Tibial artery (tissue), 4 donors: ENCODE results near the gene C2orf76.
A peak's percentile ranks its signal among the peaks of the same experiment; 100 is the strongest.
"Not testable (repeated sequence)": the region's sequence is repeated elsewhere in the genome, so short reads cannot be mapped to it uniquely, and the experiment has no call there.

Experiments
- DNase-seq, 2 donors: peaks; one replicate each; pipeline ENCODE4 v3.0.0-alpha.2; 2019
- H3K27ac ChIP-seq, 2 donors: fragments of 200-600 bp; sonication (generic) in 1 of 2; 1 replicate in 1 of 2; 2 replicates in 1 of 2; pipeline ENCODE4 v1.5.1; 2018 to 2019; ENCODE audit warnings: mild to moderate bottlenecking in 1 of 2
- H3K27me3 ChIP-seq, 2 donors: fragments of 200-600 bp; sonication (generic) in 1 of 2; one replicate each; pipeline versions ENCODE4 v1.5.1 to v1.6.0; 2016 to 2019
- H3K36me3 ChIP-seq, 3 donors: fragments of 200-600 bp; sonication (generic) in 2 of 3; one replicate each; pipeline ENCODE4 v1.5.1; 2016 to 2019; ENCODE audit warnings: mild to moderate bottlenecking in 2 of 3
- H3K4me1 ChIP-seq, 4 donors: fragments of 200-600 bp; sonication (generic) in 2 of 4; 1 replicate in 3 of 4; 2 replicates in 1 of 4; pipeline ENCODE4 v1.5.1; 2016 to 2019
- H3K4me3 ChIP-seq, 2 donors: fragments of 200-600 bp; sonication (generic) in 1 of 2; 1 replicate in 1 of 2; 2 replicates in 1 of 2; pipeline ENCODE4 v1.5.1; 2018 to 2019; ENCODE audit warnings: mild to moderate bottlenecking in 2 of 2
- H3K9me3 ChIP-seq, 3 donors: fragments of 200-600 bp; sonication (generic) in 1 of 3; one replicate each; pipeline ENCODE4 v1.5.1; 2016 to 2019
- intact Hi-C: fragments of 100-400 bp; cut with DNase I; formaldehyde crosslinking; loops from one replicate; pipeline ENCODE4 v1.15.0; 2023; ENCODE audit warnings: low total_unique reads
- TF ChIP-seq, protein P1 (sequence below), 2 experiments: fragments of 200-600 bp in 1 of 2; fragments of 450-650 bp in 1 of 2; IDR thresholded peaks; one replicate each; pipeline ENCODE4 v1.5.1; 2017 to 2019; ENCODE audit warnings: antibody characterized with exemption in 2 of 2, mild to moderate bottlenecking in 1 of 2, moderate library complexity in 1 of 2

The C2orf76 gene

DNA sequence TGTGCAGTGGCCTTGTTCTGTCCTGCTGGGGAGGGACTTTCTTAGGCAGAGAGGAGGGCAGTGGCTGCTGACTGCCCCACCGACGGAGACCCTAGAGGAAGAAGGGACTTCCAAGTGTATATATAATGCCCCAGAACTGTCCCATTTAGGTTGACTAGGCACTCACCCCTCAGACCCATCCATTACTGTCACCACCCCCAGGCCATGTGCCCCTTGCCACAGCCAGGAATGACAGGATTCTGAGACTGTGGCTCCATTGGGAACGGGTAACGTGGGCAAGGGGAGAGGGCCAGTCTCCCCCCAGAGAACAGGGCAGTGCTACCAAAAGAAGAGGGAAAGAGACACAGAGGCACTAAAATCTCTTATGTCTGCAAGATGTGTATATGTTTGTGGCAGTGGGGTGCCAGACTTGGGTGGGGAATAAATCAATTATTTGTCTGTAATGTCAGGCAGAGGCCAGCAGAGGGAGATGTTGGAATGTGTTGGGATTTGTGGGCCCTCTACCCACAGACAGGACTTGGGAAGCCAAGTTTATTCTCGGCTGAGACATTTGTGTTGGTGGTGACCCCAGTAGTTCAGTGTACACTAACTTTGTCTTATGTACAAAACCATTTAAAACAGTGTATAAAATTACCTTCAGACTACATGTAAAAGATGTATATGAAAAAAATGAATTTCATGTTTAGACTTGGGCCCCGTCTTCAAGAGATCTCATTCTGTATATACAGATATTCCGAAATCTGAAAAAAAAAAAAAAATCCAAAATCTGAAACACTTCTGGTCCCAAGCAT lies 41.0 kb upstream of the C2orf76 start:
- Histone ChIP-seq H3K27me3 (peaks cover 0 to 8% of the 10 kb centered on the region in 2 donors), H3K27ac (no peak overlapping the region), H3K4me1 (no peaks in the 10 kb centered on the region), H3K36me3 (no peaks in the 10 kb centered on the region), H3K4me3 (no peak overlapping the region), H3K9me3 (peaks cover 0 to 5% (median 0%) of the 10 kb centered on the region in 3 donors)
- intact Hi-C loops: loop anchor here (2.0 kb wide), 1 partner anchor 69 kb away; no protein-coding TSS in a partner anchor
- no peak for DNase-seq
- TF ChIP-seq, protein P1, sequence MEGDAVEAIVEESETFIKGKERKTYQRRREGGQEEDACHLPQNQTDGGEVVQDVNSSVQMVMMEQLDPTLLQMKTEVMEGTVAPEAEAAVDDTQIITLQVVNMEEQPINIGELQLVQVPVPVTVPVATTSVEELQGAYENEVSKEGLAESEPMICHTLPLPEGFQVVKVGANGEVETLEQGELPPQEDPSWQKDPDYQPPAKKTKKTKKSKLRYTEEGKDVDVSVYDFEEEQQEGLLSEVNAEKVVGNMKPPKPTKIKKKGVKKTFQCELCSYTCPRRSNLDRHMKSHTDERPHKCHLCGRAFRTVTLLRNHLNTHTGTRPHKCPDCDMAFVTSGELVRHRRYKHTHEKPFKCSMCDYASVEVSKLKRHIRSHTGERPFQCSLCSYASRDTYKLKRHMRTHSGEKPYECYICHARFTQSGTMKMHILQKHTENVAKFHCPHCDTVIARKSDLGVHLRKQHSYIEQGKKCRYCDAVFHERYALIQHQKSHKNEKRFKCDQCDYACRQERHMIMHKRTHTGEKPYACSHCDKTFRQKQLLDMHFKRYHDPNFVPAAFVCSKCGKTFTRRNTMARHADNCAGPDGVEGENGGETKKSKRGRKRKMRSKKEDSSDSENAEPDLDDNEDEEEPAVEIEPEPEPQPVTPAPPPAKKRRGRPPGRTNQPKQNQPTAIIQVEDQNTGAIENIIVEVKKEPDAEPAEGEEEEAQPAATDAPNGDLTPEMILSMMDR (IDR thresholded peaks at IDR 0.05): peak; percentile 70 to 84

DNA sequence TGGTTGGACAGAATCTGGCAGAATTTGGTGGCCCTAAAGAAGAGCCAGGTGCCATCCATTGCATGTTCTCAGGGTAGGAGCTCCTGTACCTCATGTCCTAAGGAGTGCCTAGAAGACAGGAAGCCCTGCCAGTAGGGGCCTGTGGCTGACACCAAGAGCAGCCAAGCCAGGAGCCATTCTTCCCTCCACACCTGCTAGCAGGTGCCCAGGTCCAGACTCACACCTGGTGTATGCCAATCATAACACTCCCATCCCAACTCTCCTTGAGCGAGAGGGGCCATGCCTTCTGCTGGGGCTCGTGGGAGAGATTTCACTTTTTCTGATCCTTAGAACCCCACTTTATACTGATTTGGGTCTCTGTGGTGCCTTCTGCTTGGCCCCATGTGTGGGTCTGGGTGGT lies 38.5 kb upstream of the C2orf76 start:
- intact Hi-C loops: no loop called here
- TF ChIP-seq, protein P1 (IDR thresholded peaks at IDR 0.05): no peak

DNA sequence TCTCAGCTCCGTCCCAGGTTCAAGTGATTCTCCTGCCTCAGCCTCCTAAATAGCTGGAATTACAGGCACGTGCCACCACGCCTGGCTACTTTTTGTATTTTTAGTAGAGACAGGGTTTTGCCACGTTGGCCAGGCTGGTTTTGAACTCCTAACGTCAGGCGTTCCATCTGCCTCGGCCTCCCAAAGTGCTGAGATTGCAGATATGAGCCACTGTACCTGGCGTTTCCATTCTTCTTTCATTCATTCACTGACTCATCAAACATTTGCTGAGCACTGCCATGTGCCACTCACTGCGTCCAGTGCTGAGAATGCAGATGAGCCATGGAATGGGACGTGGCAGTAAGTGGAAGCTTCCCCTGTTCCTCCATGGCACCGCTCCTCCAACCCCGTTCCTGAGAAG lies 37.0 kb upstream of the C2orf76 start:
- H3K36me3 ChIP-seq, H3K4me1 ChIP-seq, H3K4me3 ChIP-seq, H3K27ac ChIP-seq, H3K9me3 ChIP-seq, intact Hi-C loops, H3K27me3 ChIP-seq, DNase-seq: not testable (repeated sequence)

More for the DNA sequence above, 38.5 kb upstream of the C2orf76 start:
- no peak for DNase-seq
- Histone ChIP-seq H3K4me3 (no peak overlapping the region), H3K9me3 (peaks cover 0 to 5% (median 0%) of the 10 kb centered on the region in 3 donors), H3K27ac (no peak overlapping the region), H3K27me3 (peaks cover 0 to 8% of the 10 kb centered on the region in 2 donors), H3K36me3 (no peaks in the 10 kb centered on the region), H3K4me1 (no peaks in the 10 kb centered on the region)

DNA sequence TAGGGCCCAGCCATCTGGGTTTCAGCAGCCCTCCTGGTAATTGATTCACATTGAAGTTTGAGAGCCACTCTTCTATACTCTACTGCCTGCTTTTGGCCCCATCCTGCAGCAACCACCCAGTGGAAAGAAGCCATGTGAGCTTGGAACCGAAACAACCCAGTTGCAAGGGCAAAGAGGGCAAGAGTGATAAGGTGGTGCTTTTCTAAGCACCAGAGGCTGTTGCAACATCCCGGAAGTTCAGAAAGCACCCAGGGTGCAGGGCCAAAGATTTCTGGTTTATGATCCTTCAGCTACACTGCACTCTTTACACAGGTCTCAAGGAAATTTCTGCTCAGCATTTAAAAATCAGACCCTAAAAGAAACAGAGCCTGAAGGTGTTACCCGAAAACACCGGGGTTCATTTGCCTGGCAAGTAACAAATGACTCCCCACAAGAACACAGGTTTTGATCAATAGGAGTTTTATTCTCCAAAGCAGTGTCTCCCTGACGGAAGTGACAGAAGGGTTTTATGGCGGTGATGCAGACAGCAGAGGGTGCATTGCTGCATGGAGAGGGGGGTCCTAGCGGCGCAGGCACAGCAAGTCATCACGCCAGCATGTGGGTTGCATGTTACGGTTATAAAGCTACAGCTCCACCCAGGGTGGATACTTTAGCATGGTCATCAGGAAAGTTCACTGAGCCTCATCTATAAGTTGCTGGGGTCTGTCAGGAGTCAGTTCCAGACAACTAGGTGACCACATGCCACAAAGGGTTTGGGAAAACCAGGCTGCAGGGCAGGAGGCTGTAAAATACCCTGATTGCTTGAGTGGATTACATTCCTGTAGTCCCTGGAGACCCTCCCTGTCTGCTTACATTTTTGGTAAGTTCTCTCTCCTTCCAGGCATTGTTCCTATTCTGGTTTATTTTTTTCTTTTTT lies 36.3 kb upstream of the C2orf76 start:
- Histone ChIP-seq H3K27me3 (peaks cover 0 to 8% of the 10 kb centered on the region in 2 donors), H3K27ac (no peak overlapping the region), H3K4me3 (no peak overlapping the region), H3K9me3 (peaks cover 0 to 5% (median 0%) of the 10 kb centered on the region in 3 donors), H3K36me3 (no peaks in the 10 kb centered on the region), H3K4me1 (no peaks in the 10 kb centered on the region)
- DNase-seq: no peak
- TF ChIP-seq, protein P1 (IDR thresholded peaks at IDR 0.05): no peak
- intact Hi-C loops: no loop called here

DNA sequence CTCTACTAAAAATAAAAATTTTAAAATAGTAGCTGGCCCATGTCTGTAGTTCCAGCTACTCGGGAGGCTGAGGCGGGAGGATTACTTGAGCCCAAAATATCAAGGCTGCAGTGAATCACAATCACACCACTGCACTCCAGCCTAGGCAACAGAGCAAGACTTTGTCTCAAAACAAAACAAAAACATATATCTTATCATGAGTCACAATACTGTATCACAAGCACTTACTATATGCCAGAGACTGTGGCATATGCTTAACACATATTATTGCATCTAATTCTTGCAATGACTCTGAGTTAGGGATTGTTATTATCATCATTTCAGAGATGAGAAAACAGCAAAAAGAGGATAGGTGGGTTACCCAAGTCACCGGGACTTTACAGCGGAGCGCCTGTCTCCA lies 35.5 kb upstream of the C2orf76 start:
- Histone ChIP-seq H3K4me1 (no peaks in the 10 kb centered on the region), H3K36me3 (no peaks in the 10 kb centered on the region), H3K27ac (no peak overlapping the region), H3K27me3 (peaks cover 0 to 8% of the 10 kb centered on the region in 2 donors), H3K9me3 (peaks cover 0 to 5% (median 0%) of the 10 kb centered on the region in 3 donors), H3K4me3 (no peak overlapping the region)
- DNase-seq: no peak
- intact Hi-C loops: no loop called here
- TF ChIP-seq, protein P1 (IDR thresholded peaks at IDR 0.05): no peak

DNA sequence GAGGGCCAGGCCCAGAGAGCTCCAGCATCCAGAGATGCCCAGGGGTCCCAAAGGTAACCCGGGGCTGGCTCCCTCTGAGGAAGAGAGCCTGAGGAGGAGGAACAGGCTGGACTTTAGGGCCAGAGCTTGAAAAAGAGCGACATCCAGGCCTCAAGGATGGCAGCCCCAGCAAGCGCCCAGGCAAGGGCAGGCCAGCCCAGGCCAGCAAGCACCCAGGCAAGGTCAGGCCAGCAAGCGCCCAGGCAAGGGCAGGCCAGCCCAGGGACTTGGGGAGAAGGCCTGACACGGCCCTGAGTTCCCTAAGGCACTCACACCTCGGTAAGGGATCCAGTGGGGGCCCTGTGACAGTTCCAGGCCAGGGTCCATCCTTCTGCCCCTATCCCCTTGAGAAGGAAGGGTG lies 30.6 kb upstream of the C2orf76 start:
- Histone ChIP-seq H3K27me3 (no peaks in the 10 kb centered on the region), H3K4me3 (no peak overlapping the region), H3K4me1 (no peaks in the 10 kb centered on the region), H3K27ac (no peak overlapping the region), H3K36me3 (no peaks in the 10 kb centered on the region), H3K9me3 (no peaks in the 10 kb centered on the region)
- intact Hi-C loops: no loop called here
- TF ChIP-seq, protein P1 (IDR thresholded peaks at IDR 0.05): no peak
- no peak for DNase-seq
